Pons (tissue), 1 donor: ENCODE results near the gene ZNF772.

Source experiments
- DNase-seq: peaks from one replicate; pipeline ENCODE4 v3.0.0-alpha.2; 2016; ENCODE audit warnings: low spot score

The ZNF772 gene

DNA sequence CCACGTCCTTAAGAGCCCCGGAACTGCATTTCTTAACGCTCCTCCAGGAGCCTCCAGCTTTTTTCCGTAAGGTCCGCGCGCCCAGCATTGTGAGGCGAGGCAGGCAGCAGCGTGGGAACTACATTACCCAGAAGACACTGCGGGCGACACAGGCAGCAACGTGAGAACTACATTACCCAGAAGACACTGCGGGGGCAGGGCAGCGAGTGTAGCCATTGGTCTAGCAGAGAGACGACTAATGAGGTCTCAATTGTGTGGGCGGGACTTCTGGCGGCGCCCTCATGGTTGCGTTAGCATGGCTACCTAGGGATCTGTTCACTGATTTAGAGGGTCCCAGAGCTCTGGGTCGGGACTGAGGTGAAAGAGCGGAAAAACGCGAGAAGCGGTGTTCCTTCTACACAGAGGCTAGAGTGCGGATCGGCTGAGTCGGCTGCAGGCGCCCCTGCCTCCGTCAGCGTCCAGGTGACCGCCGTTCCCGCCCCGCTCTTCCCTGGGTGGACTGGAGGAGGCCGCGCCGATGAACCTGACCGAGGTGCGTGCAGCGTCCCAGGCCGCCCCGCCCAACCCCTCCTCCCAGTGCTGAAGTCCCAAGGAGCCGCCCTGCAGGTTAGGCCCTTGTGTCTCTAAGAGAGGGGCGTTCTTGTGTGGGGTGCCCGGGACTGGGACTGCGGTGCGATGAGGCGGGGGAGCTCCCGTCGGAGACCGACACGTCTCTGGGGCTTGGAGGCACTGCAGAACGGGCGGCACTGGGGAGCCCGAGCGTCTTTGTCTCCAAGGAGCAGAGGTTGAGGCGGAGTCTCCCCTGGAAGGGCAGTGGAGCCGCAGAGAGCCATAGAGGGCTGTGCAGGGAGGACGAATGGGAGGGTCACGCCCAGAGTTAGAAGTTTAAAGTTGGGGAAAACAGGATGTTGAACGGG lies 42.0 kb downstream of the ZNF772 start, which contains the start of gene ZNF749:
Gene ZNF749, plus strand, starts transcription at position 264 of the 917 bp plus-strand sequence. Its CDS starts 254 bp downstream, at position 518.
- DNase-seq, result peak; percentile 98

DNA sequence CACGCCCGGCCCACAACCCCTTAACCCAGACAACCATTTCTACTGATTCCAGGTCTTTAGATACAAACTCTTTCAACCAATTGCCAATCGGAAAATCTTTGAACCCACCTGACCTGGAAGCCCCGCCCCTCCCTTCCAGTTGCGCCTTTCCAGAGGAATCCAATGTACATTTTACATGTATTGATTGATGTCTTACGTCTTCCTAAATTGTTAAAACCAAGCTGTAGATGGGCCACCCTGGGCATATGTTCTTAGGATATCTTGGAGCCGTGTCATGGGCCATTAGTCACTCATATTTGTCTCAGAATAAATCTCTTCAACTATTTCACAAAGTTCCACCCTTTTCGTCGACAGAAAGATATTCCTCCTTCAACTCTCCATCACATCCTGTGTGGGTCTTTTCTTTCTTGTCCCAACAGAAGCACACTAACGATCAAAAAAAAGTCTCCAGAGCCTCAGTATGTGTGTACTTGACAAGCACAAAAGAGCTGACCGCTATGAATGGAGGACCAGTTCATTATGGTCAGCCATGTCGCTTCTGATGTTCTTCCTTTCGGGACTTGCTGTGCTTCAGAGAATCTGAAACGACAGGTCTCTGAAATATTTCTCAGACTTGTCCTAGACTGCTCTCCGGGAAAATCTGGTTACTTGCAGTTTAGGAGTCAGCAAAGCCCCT lies 42.8 kb downstream of the ZNF772 start:
- DNase-seq, result peak; percentile 6

DNA sequence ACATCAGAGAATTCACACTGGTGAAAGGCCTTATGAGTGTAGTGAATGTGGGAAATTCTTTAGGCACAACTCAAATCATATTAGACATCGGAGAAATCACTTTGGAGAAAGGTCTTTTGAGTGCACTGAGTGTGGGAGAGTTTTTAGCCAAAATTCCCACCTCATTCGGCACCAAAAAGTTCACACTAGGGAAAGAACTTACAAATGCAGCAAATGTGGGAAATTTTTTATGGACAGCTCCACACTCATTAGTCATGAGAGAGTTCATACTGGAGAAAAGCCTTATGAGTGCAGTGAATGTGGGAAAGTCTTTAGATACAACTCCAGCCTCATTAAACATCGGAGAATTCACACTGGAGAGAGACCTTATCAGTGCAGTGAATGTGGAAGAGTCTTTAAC lies 56.3 kb downstream of the ZNF772 start:
- no peak for DNase-seq

DNA sequence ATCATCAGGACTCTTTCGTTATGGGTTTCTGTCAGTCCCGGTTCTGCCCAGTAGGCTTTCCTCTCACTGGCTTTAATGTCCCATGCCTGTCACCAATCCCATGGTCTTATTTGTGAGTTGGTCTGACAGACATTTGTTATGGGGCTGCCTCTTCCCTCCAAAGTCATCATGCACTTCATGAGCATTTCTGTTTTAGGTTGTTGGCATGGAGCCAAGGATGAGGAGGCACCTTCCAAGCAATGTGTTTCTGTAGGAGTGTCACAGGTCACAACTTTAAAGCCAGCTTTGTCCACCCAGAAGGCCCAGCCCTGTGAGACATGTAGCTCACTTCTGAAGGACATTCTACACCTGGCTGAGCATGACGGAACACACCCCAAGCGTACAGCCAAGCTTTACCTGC lies 57.9 kb downstream of the ZNF772 start:
- DNase-seq, result no peak
